ENCODE measurements around the gene CLEC2A. TPM values are rescaled to one million over a fixed set of nuclear protein-coding genes. Genes with fewer than 3 reads are reported as not detected.

Gene CLEC2A
- total and polyA plus RNA-seq, 7 experiments from 2014 or later = 0.22 TPM; not detected in 6

DNA sequence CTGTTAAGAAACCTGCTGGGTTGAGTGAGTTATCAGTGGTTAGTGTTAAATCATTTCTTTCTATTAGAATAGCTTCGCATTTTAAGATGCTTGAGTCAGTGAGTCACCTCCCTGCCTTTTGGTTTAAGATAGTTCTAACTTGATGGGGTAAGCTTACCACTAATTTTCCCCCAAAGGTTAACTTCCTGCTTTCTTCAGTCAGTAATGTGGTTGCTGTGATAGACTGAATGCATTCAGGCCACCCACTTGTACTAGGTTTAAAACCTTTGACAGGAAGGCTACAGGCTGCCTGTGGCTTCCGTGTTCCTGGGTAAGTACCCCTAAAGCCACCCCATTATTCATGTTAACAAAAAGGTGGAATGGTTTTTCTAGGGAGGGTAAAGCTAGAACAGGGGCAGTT is 25.3 kb downstream of the CLEC2A start:
- peaks cover 0 to 33% (median 8%) of the 10 kb centered on the region in 3 experiments for H3K9me3 ChIP-seq (ENCODE audit: control insufficient read depth in 2 of 3, low read length in 3 of 3)
- ChIA-PET POLR2A (interaction anchor here (0.6 to 5.7 kb wide), 11 partner anchors 10 to 250 kb away, joined by 3 to 47 read pairs (median 4); partner anchors contain the start of gene CLEC2B), CTCF (interaction anchor here (0.6 to 1.3 kb wide), 7 partner anchors 11 to 246 kb away, joined by 3 to 5 read pairs (median 3); no protein-coding TSS in a partner anchor)
- peaks cover 9 to 20% of the 10 kb centered on the region in 2 donors for H3K4me1 ChIP-seq (ENCODE audit: control insufficient read depth in 2 of 2, insufficient read depth in 2 of 2, low read length in 2 of 2)
- Mint-ChIP-seq H3K4me3 (peak overlapping the region; percentile 48 to 77 (median 68)), H3K9me3 (peaks cover 9 to 59% (median 31%) of the 10 kb centered on the region in 11 donors), H3K27me3 (peaks cover 0 to under 1% (median 0%) of the 10 kb centered on the region in 5 donors), H3K36me3 (peaks cover 7 to 73% (median 19%) of the 10 kb centered on the region in 5 donors), H3K4me1 (peaks cover 16 to 45% (median 36%) of the 10 kb centered on the region in 7 donors), H3K27ac (peak overlapping the region; percentile 74 to 98 (median 83))
- peak overlapping the region; percentile 51 for H3K27ac ChIP-seq (ENCODE audit: low read depth, low read length)
- H3K36me3 ChIP-seq (ENCODE audit: control insufficient read depth in 2 of 3, insufficient read depth in 3 of 3, low read length in 3 of 3) = no peaks in the 10 kb centered on the region
- no peaks in the 10 kb centered on the region for H3K27me3 ChIP-seq (ENCODE audit: control insufficient read depth in 2 of 2, insufficient read depth in 2 of 2, low read length in 2 of 2)
- intact Hi-C loops (cut with micrococcal nuclease) = loop anchor here (1.0 to 5.0 kb wide), 4 partner anchors 18 to 93 kb away; partner anchors contain the start of gene CLEC2B (in 2 of the 2)
- DNase-seq = peak in 8 of 9 donors; percentile 26 to 68 (median 47)
- H3K4me3 ChIP-seq (ENCODE audit: low read length) = no peak overlapping the region
- ATAC-seq = peak; percentile 96

DNA sequence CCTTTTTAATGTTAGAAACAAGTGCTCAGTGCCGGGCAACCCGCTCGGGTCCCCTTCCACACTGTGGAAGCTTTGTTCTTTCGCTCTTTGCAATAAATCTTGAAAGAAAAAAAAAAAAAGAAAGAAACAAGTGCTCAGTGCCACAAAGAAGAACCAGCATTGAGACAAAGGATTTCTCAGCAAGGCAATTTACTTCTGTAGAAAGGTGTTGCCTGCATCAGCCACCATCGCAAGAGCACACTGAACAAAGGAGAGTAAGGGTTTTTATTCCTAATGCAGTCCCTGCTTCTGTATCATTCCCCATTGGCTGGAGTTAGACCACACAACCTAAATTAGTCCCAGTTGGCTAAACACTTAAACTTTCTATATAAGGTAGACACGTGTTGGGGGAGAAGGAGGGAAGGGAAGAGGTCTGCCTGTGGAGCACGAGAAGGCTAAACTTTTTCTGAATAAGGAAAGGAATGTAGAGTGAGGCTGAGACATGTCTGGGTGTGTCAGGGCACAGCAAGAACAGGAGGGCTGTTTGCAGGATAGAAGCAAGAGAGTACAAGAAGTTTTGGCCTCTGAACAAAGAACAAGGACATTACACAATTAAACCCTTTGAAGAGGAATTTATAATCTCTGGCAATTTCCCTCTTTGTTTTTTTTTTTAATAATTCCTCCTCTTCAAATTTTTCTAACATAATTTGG is 29.5 kb downstream of the CLEC2A start:
- CTCF ChIA-PET = no interaction called here
- no peak for ATAC-seq

DNA sequence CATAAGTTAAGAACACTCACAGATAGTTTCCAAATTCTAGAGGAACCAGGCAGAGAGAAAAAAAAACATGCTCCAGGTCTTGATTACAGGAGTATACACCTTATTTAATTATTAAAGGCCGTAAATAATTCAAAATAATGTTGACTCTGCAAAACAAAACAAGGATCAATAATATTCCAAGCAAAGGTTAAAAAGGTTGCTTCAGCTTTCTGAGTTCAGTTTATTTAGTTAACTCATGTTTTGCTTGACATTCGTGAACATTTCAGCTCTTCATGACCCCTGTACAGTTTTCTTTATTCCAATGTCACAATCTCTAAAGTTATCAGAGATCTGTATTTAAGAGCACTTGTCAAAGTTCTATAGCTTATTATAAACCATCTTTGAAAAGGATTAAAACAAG is 31.2 kb downstream of the CLEC2A start:
- Histone ChIP-seq H3K4me3 (ENCODE audit: low read length) (no peak overlapping the region), H3K36me3 (ENCODE audit: control insufficient read depth in 2 of 3, insufficient read depth in 3 of 3, low read length in 3 of 3) (no peaks in the 10 kb centered on the region), H3K27me3 (ENCODE audit: control insufficient read depth in 2 of 2, insufficient read depth in 2 of 2, low read length in 2 of 2) (no peaks in the 10 kb centered on the region), H3K9me3 (ENCODE audit: control insufficient read depth in 2 of 3, low read length in 3 of 3) (peaks cover 0 to 10% (median 0%) of the 10 kb centered on the region in 3 experiments), H3K4me1 (ENCODE audit: control insufficient read depth in 2 of 2, insufficient read depth in 2 of 2, low read length in 2 of 2) (peaks cover 1 to 5% of the 10 kb centered on the region in 2 donors), H3K27ac (ENCODE audit: low read depth, low read length) (no peak overlapping the region)
- ChIA-PET POLR2A (interaction anchor here (0.7 to 1.4 kb wide), 2 partner anchors 29 to 294 kb away, joined by 3 to 4 read pairs; no protein-coding TSS in a partner anchor), CTCF (interaction anchor here (0.7 to 1.0 kb wide), 2 partner anchors 24 to 252 kb away, joined by 3 read pairs; no protein-coding TSS in a partner anchor)
- H3K4me3 Mint-ChIP-seq = no peak overlapping the region
- peaks cover 3 to 15% (median 9%) of the 10 kb centered on the region in 7 donors for H3K4me1 Mint-ChIP-seq
- ATAC-seq (no peak), DNase-seq (no peak)
- peaks cover 0 to 40% (median 14%) of the 10 kb centered on the region in 11 donors for H3K9me3 Mint-ChIP-seq
- H3K36me3 Mint-ChIP-seq = peaks cover 0 to 29% (median 7%) of the 10 kb centered on the region in 5 donors
- no peak overlapping the region for H3K27ac Mint-ChIP-seq
- intact Hi-C loops (cut with micrococcal nuclease) = no loop called here
- peaks cover 0 to 13% (median 0%) of the 10 kb centered on the region in 5 donors for H3K27me3 Mint-ChIP-seq

More for the DNA sequence above, 29.5 kb downstream of the CLEC2A start:
- Mint-ChIP-seq H3K36me3 (peaks cover 0 to 44% (median 7%) of the 10 kb centered on the region in 5 donors), H3K27ac (peak overlapping the region in 1 of 9 donors; percentile 25), H3K27me3 (peaks cover 0 to 9% (median 0%) of the 10 kb centered on the region in 5 donors), H3K4me1 (peaks cover 14 to 32% (median 25%) of the 10 kb centered on the region in 7 donors), H3K4me3 (no peak overlapping the region), H3K9me3 (peaks cover 0 to 40% (median 14%) of the 10 kb centered on the region in 11 donors)
- H3K4me3 ChIP-seq (ENCODE audit: low read length) = no peak overlapping the region
- no peak for DNase-seq
- POLR2A ChIA-PET = no interaction called here
- peaks cover 9 to 20% of the 10 kb centered on the region in 2 donors for H3K4me1 ChIP-seq (ENCODE audit: control insufficient read depth in 2 of 2, insufficient read depth in 2 of 2, low read length in 2 of 2)
- no peak overlapping the region for H3K27ac ChIP-seq (ENCODE audit: low read depth, low read length)
- H3K27me3 ChIP-seq (ENCODE audit: control insufficient read depth in 2 of 2, insufficient read depth in 2 of 2, low read length in 2 of 2) = no peaks in the 10 kb centered on the region
- H3K9me3 ChIP-seq (ENCODE audit: control insufficient read depth in 2 of 3, low read length in 3 of 3) = peaks cover 0 to 10% (median 0%) of the 10 kb centered on the region in 3 experiments
- intact Hi-C loops (cut with micrococcal nuclease) = no loop called here
- no peaks in the 10 kb centered on the region for H3K36me3 ChIP-seq (ENCODE audit: control insufficient read depth in 2 of 3, insufficient read depth in 3 of 3, low read length in 3 of 3)

DNA sequence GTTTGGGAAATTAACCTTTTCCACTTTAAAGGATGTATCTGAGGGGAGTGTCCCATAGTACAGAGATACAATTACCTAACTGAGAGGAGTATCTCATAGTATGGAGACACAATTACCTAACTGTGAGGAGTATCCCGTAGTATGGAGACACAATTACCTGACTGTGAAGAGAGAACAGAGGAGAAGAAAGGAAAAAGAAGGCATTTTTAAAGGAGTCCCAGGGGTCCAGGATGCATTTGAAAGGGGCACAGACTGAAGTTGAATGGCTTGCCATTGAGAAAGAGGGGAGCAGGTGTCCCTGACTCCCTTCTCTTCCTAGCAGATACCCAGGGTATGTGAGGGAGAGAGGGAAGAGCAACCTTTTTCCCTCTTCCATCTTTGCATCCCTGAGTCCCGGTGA is 33.0 kb downstream of the CLEC2A start:
- Histone ChIP-seq H3K4me1 (ENCODE audit: control insufficient read depth in 2 of 2, insufficient read depth in 2 of 2, low read length in 2 of 2) (no peaks in the 10 kb centered on the region), H3K27me3 (ENCODE audit: control insufficient read depth in 2 of 2, insufficient read depth in 2 of 2, low read length in 2 of 2) (no peaks in the 10 kb centered on the region), H3K4me3 (ENCODE audit: low read length) (no peak overlapping the region), H3K36me3 (ENCODE audit: control insufficient read depth in 2 of 3, insufficient read depth in 3 of 3, low read length in 3 of 3) (no peaks in the 10 kb centered on the region), H3K9me3 (ENCODE audit: control insufficient read depth in 2 of 3, low read length in 3 of 3) (peaks cover 0 to 10% (median 0%) of the 10 kb centered on the region in 3 experiments), H3K27ac (ENCODE audit: low read depth, low read length) (no peak overlapping the region)
- peaks cover 0 to 18% (median 7%) of the 10 kb centered on the region in 5 donors for H3K36me3 Mint-ChIP-seq
- no peak for DNase-seq
- peaks cover 0 to 21% (median 0%) of the 10 kb centered on the region in 5 donors for H3K27me3 Mint-ChIP-seq
- H3K9me3 Mint-ChIP-seq = peaks cover 0 to 36% (median 14%) of the 10 kb centered on the region in 11 donors
- no peak overlapping the region for H3K4me3 Mint-ChIP-seq
- intact Hi-C loops (cut with micrococcal nuclease) = loop anchor here in 1 of 2 donors (5.0 kb wide), 1 partner anchor 1823 kb away; no protein-coding TSS in a partner anchor
- ChIA-PET CTCF (no interaction called here), POLR2A (interaction anchor here (0.6 kb wide), 1 partner anchor 262 kb away, joined by 3 read pairs; no protein-coding TSS in a partner anchor)
- H3K27ac Mint-ChIP-seq = no peak overlapping the region
- peaks cover 0 to 10% (median 3%) of the 10 kb centered on the region in 7 donors for H3K4me1 Mint-ChIP-seq
- ATAC-seq = no peak

DNA sequence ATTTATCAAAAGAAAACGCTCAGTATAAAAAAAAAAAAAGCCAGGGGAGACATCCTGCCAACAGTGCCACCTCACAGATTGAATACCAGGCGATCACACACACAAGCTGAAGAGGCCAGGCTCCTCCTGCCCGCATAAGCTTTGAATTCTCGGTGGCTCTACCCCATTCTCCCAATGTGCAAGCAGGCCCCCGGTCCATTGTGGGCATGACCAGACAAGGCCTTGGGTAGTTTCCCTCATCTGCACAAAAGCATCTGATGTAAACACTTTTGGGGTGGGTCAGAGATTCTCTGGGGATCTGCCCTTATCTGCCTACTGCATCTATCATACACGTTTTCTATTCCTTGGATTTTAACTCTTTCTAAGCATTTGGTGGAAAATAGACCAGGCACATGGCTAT is 34.6 kb downstream of the CLEC2A start:
- DNase-seq = no peak
- Mint-ChIP-seq H3K4me1 (peaks cover 0 to 10% (median 4%) of the 10 kb centered on the region in 7 donors), H3K4me3 (no peak overlapping the region), H3K27me3 (peaks cover 0 to 29% (median 0%) of the 10 kb centered on the region in 5 donors), H3K9me3 (peaks cover 0 to 20% (median 6%) of the 10 kb centered on the region in 11 donors), H3K36me3 (peaks cover 0 to 6% (median under 1%) of the 10 kb centered on the region in 5 donors), H3K27ac (no peak overlapping the region)
- Histone ChIP-seq H3K27me3 (ENCODE audit: control insufficient read depth in 2 of 2, insufficient read depth in 2 of 2, low read length in 2 of 2) (no peaks in the 10 kb centered on the region), H3K4me3 (ENCODE audit: low read length) (no peak overlapping the region), H3K36me3 (ENCODE audit: control insufficient read depth in 2 of 3, insufficient read depth in 3 of 3, low read length in 3 of 3) (no peaks in the 10 kb centered on the region), H3K4me1 (ENCODE audit: control insufficient read depth in 2 of 2, insufficient read depth in 2 of 2, low read length in 2 of 2) (no peaks in the 10 kb centered on the region), H3K9me3 (ENCODE audit: control insufficient read depth in 2 of 3, low read length in 3 of 3) (peaks cover 0 to 6% (median 0%) of the 10 kb centered on the region in 3 experiments), H3K27ac (ENCODE audit: low read depth, low read length) (no peak overlapping the region)
- POLR2A ChIA-PET = interaction anchor here (0.7 kb wide), 1 partner anchor 18 kb away, joined by 5 read pairs; no protein-coding TSS in a partner anchor
- CTCF ChIA-PET = no interaction called here
- no peak for ATAC-seq
- intact Hi-C loops (cut with micrococcal nuclease) = loop anchor here in 1 of 2 donors (5.0 kb wide), 1 partner anchor 1825 kb away; no protein-coding TSS in a partner anchor

DNA sequence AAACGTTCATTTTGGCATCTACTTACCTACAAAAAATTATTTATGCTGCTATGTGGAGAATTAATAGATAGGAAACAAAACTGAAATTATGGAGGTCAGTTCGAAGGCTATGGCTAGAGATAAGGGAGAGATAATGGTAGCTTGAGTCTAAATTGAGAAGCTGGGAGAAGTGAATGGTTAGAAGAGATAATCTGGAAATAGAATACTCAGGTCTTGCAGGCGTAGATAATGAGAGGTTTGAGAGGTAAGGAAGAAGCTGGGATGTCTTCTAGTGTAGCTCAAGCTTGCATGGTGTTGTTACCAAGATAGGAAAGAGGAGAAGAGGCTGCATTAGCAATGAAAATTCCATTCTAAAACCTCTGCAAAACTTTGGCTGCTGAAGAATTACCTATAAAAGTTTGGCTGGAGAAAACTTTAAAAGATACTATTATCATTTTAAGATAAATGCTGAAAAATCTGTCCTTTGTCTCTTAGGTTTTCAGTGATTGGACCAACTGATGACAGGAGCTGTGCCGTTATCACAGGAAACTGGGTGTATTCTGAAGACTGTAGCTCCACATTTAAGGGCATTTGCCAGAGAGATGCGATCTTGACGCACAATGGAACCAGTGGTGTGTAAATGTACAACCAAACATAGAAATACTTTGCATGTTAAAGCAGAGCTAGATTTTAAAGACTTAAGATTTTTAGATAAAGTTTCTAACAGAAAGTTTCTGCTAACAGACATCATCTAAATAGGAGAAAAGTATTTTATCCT is 36.8 kb downstream of the CLEC2A start:
- ATAC-seq = no peak
- POLR2A ChIA-PET = interaction anchor here (0.5 to 1.4 kb wide), 5 partner anchors 18 to 296 kb away, joined by 3 to 4 read pairs (median 3); partner anchors contain the start of gene CLEC2B
- no peaks in the 10 kb centered on the region for H3K36me3 ChIP-seq (ENCODE audit: control insufficient read depth in 2 of 3, insufficient read depth in 3 of 3, low read length in 3 of 3)
- Mint-ChIP-seq H3K36me3 (no peaks in the 10 kb centered on the region), H3K27ac (no peak overlapping the region), H3K9me3 (peaks cover 0 to 1% (median 0%) of the 10 kb centered on the region in 11 donors), H3K4me1 (peaks cover 0 to 10% (median 4%) of the 10 kb centered on the region in 7 donors), H3K4me3 (no peak overlapping the region), H3K27me3 (peaks cover 0 to 27% (median 0%) of the 10 kb centered on the region in 5 donors)
- DNase-seq = no peak
- no peak overlapping the region for H3K4me3 ChIP-seq (ENCODE audit: low read length)
- CTCF ChIA-PET = interaction anchor here (0.9 to 1.6 kb wide), 3 partner anchors 10 to 25 kb away, joined by 3 to 5 read pairs (median 3); no protein-coding TSS in a partner anchor
- H3K4me1 ChIP-seq (ENCODE audit: control insufficient read depth in 2 of 2, insufficient read depth in 2 of 2, low read length in 2 of 2) = no peaks in the 10 kb centered on the region
- intact Hi-C loops (cut with micrococcal nuclease) = loop anchor here (1.0 to 5.0 kb wide), 2 partner anchors 10 to 1827 kb away; no protein-coding TSS in a partner anchor
- no peaks in the 10 kb centered on the region for H3K27me3 ChIP-seq (ENCODE audit: control insufficient read depth in 2 of 2, insufficient read depth in 2 of 2, low read length in 2 of 2)
- H3K9me3 ChIP-seq (ENCODE audit: control insufficient read depth in 2 of 3, low read length in 3 of 3) = no peaks in the 10 kb centered on the region
- no peak overlapping the region for H3K27ac ChIP-seq (ENCODE audit: low read depth, low read length)

Measured in naive thymus-derived CD4-positive, alpha-beta T cell (primary cell).